Measurements from ENCODE around the gene SMIM5.
"Not testable (repeated sequence)": the region's sequence is repeated elsewhere in the genome, so short reads cannot be mapped to it uniquely, and the experiment has no call there.

SMIM5 gene

GRCh38 chr17:75637143-75637538 is 3.9 kb downstream of the SMIM5 start:
- peak in 7 of 10 donors; percentile 32 to 91 (median 71) for DNase-seq
- intact Hi-C loops (cut with DNase I) = no loop called here

- intact Hi-C loops (cut with DNase I) = no loop called here
- DNase-seq = peak in 2 of 10 donors; percentile 49 to 72
Observed at GRCh38 chr17:75637551-75637950, 4.3 kb downstream of the SMIM5 start.

GRCh38 chr17:75638039-75638438 is 4.8 kb downstream of the SMIM5 start:
- intact Hi-C loops (cut with DNase I); DNase-seq: not testable (repeated sequence)

- intact Hi-C loops (cut with DNase I) = no loop called here
Observed at GRCh38 chr17:75638893-75639292, 5.7 kb downstream of the SMIM5 start.

GRCh38 chr17:75639327-75639726 is 6.1 kb downstream of the SMIM5 start:
- no peak for DNase-seq
- intact Hi-C loops (cut with DNase I) = no loop called here

More at GRCh38 chr17:75638893-75639292, 5.7 kb downstream of the SMIM5 start:
- DNase-seq = peak in 3 of 10 donors; percentile 63 to 86 (median 71)

- peak in 3 of 10 donors; percentile 58 to 78 (median 77) for DNase-seq
- intact Hi-C loops (cut with DNase I) = no loop called here
Observed at GRCh38 chr17:75639771-75640555, 6.7 kb downstream of the SMIM5 start.

GRCh38 chr17:75640556-75641119 is 7.4 kb downstream of the SMIM5 start:
- intact Hi-C loops (cut with DNase I) = no loop called here
- DNase-seq = peak in 3 of 10 donors; percentile 65 to 80 (median 73)

GRCh38 chr17:75641343-75641742 is 8.1 kb downstream of the SMIM5 start:
- peak in 3 of 10 donors; percentile 63 to 82 (median 73) for DNase-seq
- intact Hi-C loops (cut with DNase I) = no loop called here

- peak in 2 of 10 donors; percentile 59 to 80 for DNase-seq
Observed at GRCh38 chr17:75642182-75642783, 9.0 kb downstream of the SMIM5 start.

GRCh38 chr17:75642784-75643642 is 9.8 kb downstream of the SMIM5 start:
- peak in 3 of 10 donors; percentile 68 to 84 (median 82) for DNase-seq
- intact Hi-C loops (cut with DNase I) = no loop called here

More at GRCh38 chr17:75642182-75642783, 9.0 kb downstream of the SMIM5 start:
- intact Hi-C loops (cut with DNase I) = no loop called here

- peak in 2 of 10 donors; percentile 64 to 67 for DNase-seq
- intact Hi-C loops (cut with DNase I) = no loop called here
Observed at GRCh38 chr17:75643643-75644017, 10.4 kb downstream of the SMIM5 start.

- intact Hi-C loops (cut with DNase I) = no loop called here
- DNase-seq = peak in 2 of 10 donors; percentile 14 to 15
Observed at GRCh38 chr17:75645501-75645888, 12.3 kb downstream of the SMIM5 start.

GRCh38 chr17:75645889-75646637 is 12.8 kb downstream of the SMIM5 start:
- peak; percentile 64 to 97 (median 82) for DNase-seq
- intact Hi-C loops (cut with DNase I) = no loop called here

- intact Hi-C loops (cut with DNase I) = no loop called here
- DNase-seq = peak in 2 of 10 donors; percentile 2 to 19
Observed at GRCh38 chr17:75646638-75646992, 13.4 kb downstream of the SMIM5 start.

GRCh38 chr17:75647061-75647460 is 13.8 kb downstream of the SMIM5 start:
- intact Hi-C loops (cut with DNase I) = no loop called here
- peak in 3 of 10 donors; percentile 54 to 83 (median 70) for DNase-seq

GRCh38 chr17:75647921-75648320 is 14.7 kb downstream of the SMIM5 start:
- intact Hi-C loops (cut with DNase I) = no loop called here
- peak in 3 of 10 donors; percentile 31 to 54 (median 35) for DNase-seq

GRCh38 chr17:75649687-75650086 is 16.5 kb downstream of the SMIM5 start:
- DNase-seq = peak in 2 of 10 donors; percentile 22 to 24
- intact Hi-C loops (cut with DNase I) = no loop called here

GRCh38 chr17:75650874-75651273 is 17.6 kb downstream of the SMIM5 start:
- DNase-seq = peak in 1 of 10 donors; percentile 27
- intact Hi-C loops (cut with DNase I) = no loop called here

- intact Hi-C loops (cut with DNase I) = no loop called here
- peak in 2 of 10 donors; percentile 39 to 51 for DNase-seq
Observed at GRCh38 chr17:75652341-75652740, 19.1 kb downstream of the SMIM5 start.
